DOHH2 (cell line): Measurements from ENCODE around the gene PDE3B.

ENCODE experiments used
- EZH2phosphoT487 ChIP-seq: fragments of 200-600 bp; sonication (generic); IDR thresholded peaks from 2 replicates; pipeline ENCODE4 v1.6.1; 2017; ENCODE audit warnings: borderline replicate concordance, mild to moderate bottlenecking, antibody characterized with exemption, low read length, moderate library complexity, mixed read lengths
- TF ChIP-seq, protein P1 (sequence below): fragments of 200-600 bp; sonication (generic); IDR thresholded peaks from one replicate; pipeline ENCODE4 v1.5.1; 2014; ENCODE audit warnings: antibody characterized with exemption, mild to moderate bottlenecking, low read depth, low read length; ENCODE audit not compliant: poor library complexity, severe bottlenecking

DNA sequence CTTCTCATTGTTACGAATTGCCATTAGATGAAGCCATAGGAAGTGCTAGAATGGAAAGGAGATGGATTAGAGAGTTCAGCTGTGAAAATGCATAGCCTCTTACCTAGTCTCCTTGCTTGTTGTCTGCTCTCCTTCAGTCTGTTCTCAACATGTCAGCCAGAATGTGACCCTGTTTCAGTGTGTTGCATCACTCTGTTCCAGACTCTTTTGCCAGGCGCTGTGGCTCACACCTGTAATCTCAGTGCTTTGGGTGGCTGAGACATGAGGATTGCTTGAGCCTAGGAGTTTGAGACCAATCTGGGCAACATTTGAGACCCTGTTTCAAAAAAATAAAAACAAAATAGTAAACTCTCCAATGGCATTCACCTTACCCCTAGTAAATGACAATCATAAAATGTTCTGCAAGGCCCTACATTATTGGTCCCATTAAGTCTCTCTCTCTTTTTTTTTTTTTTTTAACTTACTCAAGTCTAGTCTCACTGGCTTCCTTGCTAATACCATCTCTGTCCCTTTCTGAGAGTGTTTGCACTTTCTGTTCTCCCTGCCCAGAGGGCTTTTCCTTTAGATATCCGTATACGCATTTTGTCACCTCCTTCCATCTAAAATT, 209.1 kb downstream of the PDE3B start:
- TF ChIP-seq, protein P1, sequence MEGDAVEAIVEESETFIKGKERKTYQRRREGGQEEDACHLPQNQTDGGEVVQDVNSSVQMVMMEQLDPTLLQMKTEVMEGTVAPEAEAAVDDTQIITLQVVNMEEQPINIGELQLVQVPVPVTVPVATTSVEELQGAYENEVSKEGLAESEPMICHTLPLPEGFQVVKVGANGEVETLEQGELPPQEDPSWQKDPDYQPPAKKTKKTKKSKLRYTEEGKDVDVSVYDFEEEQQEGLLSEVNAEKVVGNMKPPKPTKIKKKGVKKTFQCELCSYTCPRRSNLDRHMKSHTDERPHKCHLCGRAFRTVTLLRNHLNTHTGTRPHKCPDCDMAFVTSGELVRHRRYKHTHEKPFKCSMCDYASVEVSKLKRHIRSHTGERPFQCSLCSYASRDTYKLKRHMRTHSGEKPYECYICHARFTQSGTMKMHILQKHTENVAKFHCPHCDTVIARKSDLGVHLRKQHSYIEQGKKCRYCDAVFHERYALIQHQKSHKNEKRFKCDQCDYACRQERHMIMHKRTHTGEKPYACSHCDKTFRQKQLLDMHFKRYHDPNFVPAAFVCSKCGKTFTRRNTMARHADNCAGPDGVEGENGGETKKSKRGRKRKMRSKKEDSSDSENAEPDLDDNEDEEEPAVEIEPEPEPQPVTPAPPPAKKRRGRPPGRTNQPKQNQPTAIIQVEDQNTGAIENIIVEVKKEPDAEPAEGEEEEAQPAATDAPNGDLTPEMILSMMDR, result no peak
- no peak for TF ChIP-seq EZH2phosphoT487
